ENCODE measurements around the gene NR3C1. TPM values are rescaled to one million over a fixed set of nuclear protein-coding genes. Genes with fewer than 3 reads are reported as not detected.

Gene NR3C1
- total RNA-seq, 1 donor from 2014 or later, result 46.7 TPM

- peaks cover 29% of the 10 kb centered on the region for H3K4me1 ChIP-seq
- no peak overlapping the region for H3K4me3 ChIP-seq
- no peak for DNase-seq (ENCODE audit: extremely low spot score in 2 of 2)
- no peak overlapping the region for H3K27ac ChIP-seq
- H3K9me3 ChIP-seq, result no peaks in the 10 kb centered on the region
- H3K36me3 ChIP-seq, result no peaks in the 10 kb centered on the region
- intact Hi-C loops (cut with DNase I), result loop anchor here (10.0 kb wide), 1 partner anchor 85 kb away; the partner anchor contains the start of gene NR3C1
- no peak for TF ChIP-seq POLR2AphosphoS5 (IDR thresholded peaks at IDR 0.05; ENCODE audit: insufficient read depth in 1 of 2, low read depth in 1 of 2)
- no peak for TF ChIP-seq CTCF (IDR thresholded peaks at IDR 0.05)
- no peak for TF ChIP-seq POLR2A (IDR thresholded peaks at IDR 0.05)
- no peaks in the 10 kb centered on the region for H3K27me3 ChIP-seq
Measured at GRCh38 chr5:143319437-143320227, 83.9 kb downstream of the NR3C1 start.

DNA sequence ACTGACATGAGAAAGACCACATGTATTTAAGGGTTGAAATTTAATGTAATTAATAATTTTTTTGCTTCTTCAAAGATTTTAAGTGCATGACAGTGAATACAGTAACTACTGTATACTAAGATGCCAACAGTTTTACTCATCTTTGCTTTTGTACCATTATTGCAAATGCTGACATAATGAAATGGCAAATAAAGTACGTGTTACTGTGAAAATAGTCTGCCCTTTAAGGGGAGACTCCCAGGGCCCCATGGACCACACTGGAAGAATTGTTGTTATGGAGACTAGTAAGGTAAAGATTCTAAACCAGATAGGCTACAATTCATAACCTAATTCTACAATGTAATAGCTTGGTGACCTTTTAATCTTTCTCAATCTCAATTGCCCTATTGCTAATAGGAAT is 84.7 kb downstream of the NR3C1 start:
- Histone ChIP-seq H3K27ac (no peak overlapping the region), H3K36me3 (no peaks in the 10 kb centered on the region), H3K4me3 (no peak overlapping the region), H3K27me3 (no peaks in the 10 kb centered on the region), H3K4me1 (peaks cover 33% of the 10 kb centered on the region), H3K9me3 (no peaks in the 10 kb centered on the region)
- no peak for DNase-seq (ENCODE audit: extremely low spot score in 2 of 2)
- TF ChIP-seq POLR2AphosphoS5 (IDR thresholded peaks at IDR 0.05; ENCODE audit: insufficient read depth in 1 of 2, low read depth in 1 of 2) (no peak), POLR2A (IDR thresholded peaks at IDR 0.05) (no peak), CTCF (IDR thresholded peaks at IDR 0.05) (no peak)
- intact Hi-C loops (cut with DNase I), result loop anchor here (10.0 kb wide), 1 partner anchor 86 kb away; the partner anchor contains the start of gene NR3C1

GRCh38 chr5:143318270-143318669 is 85.2 kb downstream of the NR3C1 start:
- no peak for TF ChIP-seq POLR2AphosphoS5 (IDR thresholded peaks at IDR 0.05; ENCODE audit: insufficient read depth in 1 of 2, low read depth in 1 of 2)
- TF ChIP-seq CTCF (IDR thresholded peaks at IDR 0.05), result no peak
- TF ChIP-seq POLR2A (IDR thresholded peaks at IDR 0.05), result no peak
- Histone ChIP-seq H3K4me3 (no peak overlapping the region), H3K27me3 (no peaks in the 10 kb centered on the region), H3K9me3 (no peaks in the 10 kb centered on the region), H3K4me1 (peaks cover 33% of the 10 kb centered on the region), H3K27ac (no peak overlapping the region), H3K36me3 (no peaks in the 10 kb centered on the region)
- intact Hi-C loops (cut with DNase I), result loop anchor here (10.0 kb wide), 1 partner anchor 87 kb away; the partner anchor contains the start of gene NR3C1
- no peak for DNase-seq (ENCODE audit: extremely low spot score in 2 of 2)

GRCh38 chr5:143316844-143317631 is 86.4 kb downstream of the NR3C1 start:
- intact Hi-C loops (cut with DNase I), result loop anchor here (10.0 kb wide), 1 partner anchor 88 kb away; the partner anchor contains the start of gene NR3C1
- DNase-seq (ENCODE audit: extremely low spot score in 2 of 2), result no peak
- Histone ChIP-seq H3K4me3 (no peak overlapping the region), H3K4me1 (peaks cover 33% of the 10 kb centered on the region), H3K36me3 (peaks cover 0 to 3% of the 10 kb centered on the region in 2 donors), H3K27me3 (no peaks in the 10 kb centered on the region), H3K27ac (no peak overlapping the region), H3K9me3 (no peaks in the 10 kb centered on the region)
- no peak for TF ChIP-seq CTCF (IDR thresholded peaks at IDR 0.05)
- no peak for TF ChIP-seq POLR2A (IDR thresholded peaks at IDR 0.05)
- no peak for TF ChIP-seq POLR2AphosphoS5 (IDR thresholded peaks at IDR 0.05; ENCODE audit: insufficient read depth in 1 of 2, low read depth in 1 of 2)
